Measurements from ENCODE around the gene SH3RF3.

Gene SH3RF3

DNA sequence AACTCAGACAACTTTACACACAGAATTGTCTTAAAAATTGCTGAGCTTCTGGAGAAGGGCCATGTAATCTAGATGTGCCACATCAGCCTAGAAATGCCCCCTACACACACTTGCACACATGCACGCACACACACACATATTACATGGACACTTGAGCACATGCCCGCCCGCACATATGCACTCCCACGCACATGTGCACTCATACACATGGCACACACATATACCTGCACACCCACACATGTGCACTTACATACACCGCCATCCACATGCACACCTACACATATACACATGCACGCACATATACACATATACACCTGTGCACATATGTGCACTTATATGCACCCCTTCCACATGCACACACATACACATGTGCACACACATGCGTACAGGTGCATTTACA lies 271.1 kb downstream of the SH3RF3 start:
- POLR2A ChIA-PET, result no interaction called here
- CTCF ChIA-PET, result interaction anchor here (1.5 kb wide), 1 partner anchor 110 kb away, joined by 5 read pairs; no protein-coding TSS in a partner anchor
- no peak for TF ChIP-seq CTCF (IDR thresholded peaks at IDR 0.05; ENCODE audit: insufficient read depth, low read length, missing control alignments)
- no peak for DNase-seq (ENCODE audit: low read depth, low spot score)
- no peak overlapping the region for H3K4me3 ChIP-seq (ENCODE audit: low read depth, low read length)

- POLR2A ChIA-PET, result no interaction called here
- no peak for DNase-seq (ENCODE audit: low read depth, low spot score)
- CTCF ChIA-PET, result interaction anchor here (1.0 kb wide), 1 partner anchor 108 kb away, joined by 5 read pairs; no protein-coding TSS in a partner anchor
These were observed 272.4 kb downstream of the SH3RF3 start for GRCh38 chr2:109401370-109401769.

DNA sequence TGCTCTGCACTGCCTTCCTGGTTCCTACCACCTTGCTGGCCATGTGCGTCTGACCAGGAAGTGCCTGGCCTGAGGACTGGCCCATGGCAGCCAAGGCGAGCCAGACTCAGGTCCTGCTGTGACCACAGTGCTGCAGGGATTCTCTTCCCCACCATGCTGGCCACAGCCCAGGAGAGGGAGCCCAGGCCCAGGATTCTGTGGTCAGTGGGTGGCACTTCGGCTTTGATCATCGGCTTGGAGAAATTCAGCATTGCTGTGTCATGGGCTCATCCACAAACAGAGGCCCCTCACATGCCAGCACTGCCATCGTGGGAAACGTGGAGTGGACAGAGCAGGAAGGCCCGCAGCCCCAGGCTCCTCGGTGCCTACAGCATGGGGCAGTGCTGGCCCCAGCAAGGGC lies 273.2 kb downstream of the SH3RF3 start:
- DNase-seq (ENCODE audit: low read depth, low spot score), result no peak
- no peak overlapping the region for H3K4me3 ChIP-seq (ENCODE audit: low read depth, low read length)
- ChIA-PET CTCF (no interaction called here), POLR2A (no interaction called here)
- TF ChIP-seq CTCF (IDR thresholded peaks at IDR 0.05; ENCODE audit: insufficient read depth, low read length, missing control alignments), result no peak

More at GRCh38 chr2:109401370-109401769, 272.4 kb downstream of the SH3RF3 start:
- no peak overlapping the region for H3K4me3 ChIP-seq (ENCODE audit: low read depth, low read length)
- no peak for TF ChIP-seq CTCF (IDR thresholded peaks at IDR 0.05; ENCODE audit: insufficient read depth, low read length, missing control alignments)

GRCh38 chr2:109402980-109403840 lies 274.2 kb downstream of the SH3RF3 start:
- no peak overlapping the region for H3K4me3 ChIP-seq (ENCODE audit: low read depth, low read length)
- ChIA-PET POLR2A (no interaction called here), CTCF (no interaction called here)
- DNase-seq (ENCODE audit: low read depth, low spot score), result no peak
- no peak for TF ChIP-seq CTCF (IDR thresholded peaks at IDR 0.05; ENCODE audit: insufficient read depth, low read length, missing control alignments)

GRCh38 chr2:109403841-109404201 lies 274.8 kb downstream of the SH3RF3 start:
- DNase-seq (ENCODE audit: low read depth, low spot score), result no peak
- ChIA-PET POLR2A (no interaction called here), CTCF (no interaction called here)
- no peak overlapping the region for H3K4me3 ChIP-seq (ENCODE audit: low read depth, low read length)
- no peak for TF ChIP-seq CTCF (IDR thresholded peaks at IDR 0.05; ENCODE audit: insufficient read depth, low read length, missing control alignments)

DNA sequence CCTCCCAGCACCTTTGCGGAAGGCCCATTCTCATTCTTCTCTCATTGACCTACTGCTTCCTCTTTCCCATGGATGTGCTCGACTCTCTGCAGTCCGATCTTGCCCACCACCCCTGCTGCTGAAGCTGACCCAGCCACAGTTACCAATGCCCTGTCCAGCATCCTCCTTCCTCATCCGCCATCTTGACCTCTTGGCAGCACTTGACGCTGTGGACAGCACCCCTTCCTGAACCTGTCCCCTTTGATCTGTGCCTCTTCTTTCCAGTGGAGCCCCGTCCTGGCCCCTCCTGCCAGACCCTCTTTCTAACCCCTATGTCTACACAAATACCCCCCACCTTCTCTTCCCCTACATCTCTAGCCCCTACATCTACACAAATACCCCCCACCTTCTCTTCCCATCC lies 275.7 kb downstream of the SH3RF3 start:
- CTCF ChIA-PET, result interaction anchor here (0.5 kb wide), 1 partner anchor 12 kb away, joined by 3 read pairs; no protein-coding TSS in a partner anchor
- DNase-seq (ENCODE audit: low read depth, low spot score), result no peak

More for the DNA sequence above, 275.7 kb downstream of the SH3RF3 start:
- no peak for TF ChIP-seq CTCF (IDR thresholded peaks at IDR 0.05; ENCODE audit: insufficient read depth, low read length, missing control alignments)
- no peak overlapping the region for H3K4me3 ChIP-seq (ENCODE audit: low read depth, low read length)
- POLR2A ChIA-PET, result no interaction called here

All from AG04449 (cell line).